NCI-H187 (cell line): ENCODE results near the gene ZSCAN1.

Experiments
- DNase-seq, 2 experiments: peaks; one replicate each; lab custom pipeline; 2025; lab: John Stamatoyannopoulos, UW

The ZSCAN1 gene

GRCh38 chr19:58040751-58041525, 7.1 kb downstream of the ZSCAN1 start:
- DNase-seq, result no peak

DNA sequence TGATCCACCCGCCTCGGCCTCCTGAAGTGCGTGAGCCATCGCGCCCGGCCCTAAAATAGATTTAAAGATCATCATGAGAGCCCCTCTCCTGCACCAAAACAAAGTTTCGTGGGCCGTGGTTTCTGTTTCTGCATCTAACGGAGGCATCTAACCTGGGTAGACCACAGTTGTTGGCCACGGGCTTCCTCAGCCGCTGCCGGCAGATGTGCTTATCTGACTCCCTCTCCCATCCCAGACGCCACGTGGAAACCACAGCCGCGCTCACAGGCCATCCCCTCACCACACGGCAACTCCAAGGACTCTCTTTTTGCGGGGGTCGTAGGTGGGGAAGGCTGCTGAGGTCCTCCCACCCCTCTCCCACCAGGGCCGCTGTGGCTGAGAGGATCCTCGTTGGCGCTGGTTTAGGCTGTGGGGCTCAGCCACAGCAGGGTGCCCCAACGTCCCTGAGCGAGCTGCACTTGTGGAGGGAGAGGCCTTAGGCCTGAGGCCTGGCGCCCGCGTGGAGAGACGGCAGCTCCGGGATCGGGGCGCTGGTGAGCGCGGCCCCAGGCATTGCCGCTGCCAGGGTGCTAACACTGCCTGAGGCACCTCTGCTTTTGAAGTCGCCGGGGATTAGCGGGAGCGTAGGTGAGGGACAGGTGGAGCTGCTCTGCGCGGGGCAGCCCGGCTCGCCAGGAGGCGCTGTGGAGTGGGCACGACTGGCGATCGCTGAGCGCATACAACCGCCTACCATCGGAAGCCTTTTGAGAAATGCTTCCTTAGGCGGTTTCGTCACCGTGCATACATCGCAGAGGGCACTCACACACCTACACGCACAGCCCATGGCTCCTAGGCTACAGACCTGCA, 8.9 kb downstream of the ZSCAN1 start:
- DNase-seq, result no peak

GRCh38 chr19:58044391-58044790, 10.6 kb downstream of the ZSCAN1 start:
- no peak for DNase-seq

DNA sequence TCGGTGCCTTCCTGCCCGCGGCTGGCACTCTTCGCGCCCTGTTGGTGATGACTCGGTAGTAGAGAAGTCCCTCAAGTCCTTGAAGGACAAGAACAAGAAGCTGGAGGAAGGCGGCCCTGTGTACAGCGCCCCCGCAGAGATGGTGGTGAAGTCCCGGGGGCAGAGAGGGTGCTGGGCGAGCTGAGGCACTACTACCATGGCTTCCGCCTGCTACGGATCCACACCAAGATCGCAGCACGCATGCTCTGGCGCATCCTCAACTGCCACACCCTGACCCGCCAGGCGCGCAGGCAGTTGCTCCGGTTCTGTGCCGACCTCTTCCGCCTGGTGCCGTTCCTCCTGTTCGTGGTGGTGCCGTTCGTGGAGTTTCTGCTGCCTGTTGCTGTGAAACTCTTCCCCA, 11.1 kb downstream of the ZSCAN1 start:
- DNase-seq, result no peak

- DNase-seq, result no peak
Observed at GRCh38 chr19:58045411-58046050, 11.7 kb downstream of the ZSCAN1 start.

- no peak for DNase-seq
Observed at GRCh38 chr19:58046856-58047255, 13.0 kb downstream of the ZSCAN1 start.

GRCh38 chr19:58047672-58048071, 13.8 kb downstream of the ZSCAN1 start:
- no peak for DNase-seq

DNA sequence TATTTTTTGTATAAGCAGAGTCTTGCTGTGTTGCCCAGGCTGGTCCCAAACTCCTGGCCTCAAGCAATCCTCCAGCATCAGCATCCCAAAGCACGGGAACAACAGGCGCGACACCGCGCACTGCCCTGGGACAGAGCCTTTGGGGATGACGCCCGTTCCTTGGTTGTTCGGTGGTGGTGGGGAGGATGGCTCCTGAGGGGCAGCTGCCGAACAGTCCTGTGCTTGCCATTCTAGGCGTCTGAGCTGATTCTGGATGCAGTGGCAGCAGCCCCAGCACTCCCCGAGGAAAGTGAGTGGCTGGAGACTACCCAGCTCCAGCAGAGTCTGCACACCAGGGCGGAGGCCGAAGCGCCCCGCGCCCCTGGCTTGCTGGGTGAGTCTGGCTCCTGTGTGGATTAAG, 18.4 kb downstream of the ZSCAN1 start:
- no peak for DNase-seq

GRCh38 chr19:58053480-58054156, 19.8 kb downstream of the ZSCAN1 start:
- no peak for DNase-seq

- no peak for DNase-seq
Observed at GRCh38 chr19:58054901-58055874, 21.4 kb downstream of the ZSCAN1 start.

GRCh38 chr19:58056261-58056660, 22.4 kb downstream of the ZSCAN1 start:
- no peak for DNase-seq

DNA sequence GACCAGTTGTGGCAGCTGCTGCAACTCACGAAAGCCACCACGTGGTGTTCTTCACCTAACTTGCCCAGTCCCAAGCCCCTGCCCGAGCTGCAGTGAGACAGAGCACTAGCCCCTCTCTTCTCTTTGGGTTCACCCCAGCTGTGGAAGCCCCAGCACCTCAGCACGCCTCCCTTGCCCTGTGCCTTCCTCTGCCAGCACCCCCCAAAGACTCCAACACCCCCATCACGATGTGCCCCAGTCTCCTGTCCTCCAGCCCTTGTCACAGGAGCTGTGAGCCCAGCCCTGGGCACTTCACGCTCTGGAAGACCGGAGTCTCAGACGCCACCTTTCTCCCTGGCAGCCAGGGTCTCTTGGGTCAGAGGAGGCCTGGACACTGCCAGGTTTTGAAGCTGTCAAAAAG, 23.0 kb downstream of the ZSCAN1 start:
- DNase-seq, result no peak

GRCh38 chr19:58058467-58058866, 24.6 kb downstream of the ZSCAN1 start:
- DNase-seq, result no peak

GRCh38 chr19:58059003-58059670, 25.3 kb downstream of the ZSCAN1 start, which contains the start of gene ZNF135:
Gene ZNF135 (plus strand): TSS chr19:58059282. CDS start chr19:58060003, 721 bp downstream.
- peak in 1 of 2 experiments; percentile 45 for DNase-seq

- no peak for DNase-seq
Observed at GRCh38 chr19:58059671-58060078, 25.9 kb downstream of the ZSCAN1 start.

DNA sequence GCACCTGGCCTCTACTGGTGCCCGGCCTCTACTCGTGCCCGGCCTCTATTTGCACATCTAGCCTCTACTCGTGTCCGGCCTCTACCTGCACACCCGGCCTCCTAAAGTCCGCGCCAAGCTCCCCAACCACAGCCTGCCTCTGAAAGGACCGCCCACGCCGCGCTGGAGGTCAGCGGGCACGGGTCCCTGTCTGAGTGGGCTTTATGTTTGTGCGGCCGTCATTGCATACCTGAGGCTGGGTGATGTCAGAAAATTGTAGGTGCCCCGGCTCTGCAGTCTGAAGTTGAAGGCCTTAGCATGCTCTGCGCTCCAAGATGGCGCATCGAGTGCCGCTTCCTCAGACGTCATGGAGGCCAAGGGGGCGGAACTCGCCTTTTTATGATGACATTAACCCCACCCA, 26.4 kb downstream of the ZSCAN1 start:
- no peak for DNase-seq

DNA sequence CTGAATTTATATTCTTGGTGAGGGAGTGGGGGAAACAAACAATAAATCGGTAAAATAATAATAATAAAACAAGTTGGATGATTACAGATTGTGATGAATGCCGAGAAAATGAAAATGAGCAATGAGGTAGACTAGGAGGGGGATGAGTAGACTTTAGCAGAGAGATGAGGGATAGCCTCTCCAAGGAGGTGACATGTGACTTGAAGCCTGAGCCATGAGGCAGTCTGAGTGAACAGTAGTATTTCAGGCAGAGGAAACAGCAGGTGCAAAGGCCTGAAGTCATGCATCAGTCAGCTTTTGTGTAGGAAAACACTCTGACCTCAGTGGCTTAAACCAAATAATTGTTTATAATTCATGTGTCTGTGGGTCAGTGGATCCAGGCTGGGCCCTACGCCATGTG, 29.9 kb downstream of the ZSCAN1 start:
- DNase-seq, result no peak

DNA sequence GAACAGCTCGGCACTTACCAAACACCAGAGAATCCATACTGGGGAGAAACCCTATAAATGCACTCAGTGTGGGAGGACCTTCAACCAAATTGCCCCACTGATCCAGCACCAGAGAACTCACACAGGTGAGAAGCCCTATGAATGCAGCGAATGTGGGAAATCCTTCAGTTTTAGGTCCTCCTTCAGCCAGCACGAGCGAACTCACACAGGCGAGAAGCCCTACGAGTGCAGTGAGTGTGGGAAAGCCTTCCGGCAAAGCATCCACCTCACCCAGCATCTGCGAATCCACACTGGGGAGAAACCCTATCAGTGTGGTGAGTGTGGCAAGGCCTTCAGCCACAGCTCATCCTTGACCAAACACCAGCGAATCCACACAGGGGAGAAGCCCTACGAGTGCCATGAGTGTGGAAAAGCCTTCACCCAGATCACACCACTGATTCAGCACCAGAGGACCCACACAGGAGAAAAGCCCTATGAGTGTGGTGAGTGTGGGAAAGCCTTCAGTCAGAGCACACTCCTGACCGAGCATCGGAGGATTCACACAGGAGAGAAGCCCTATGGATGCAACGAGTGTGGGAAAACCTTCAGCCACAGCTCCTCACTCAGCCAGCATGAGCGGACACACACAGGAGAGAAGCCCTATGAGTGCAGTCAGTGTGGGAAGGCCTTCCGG, 33.6 kb downstream of the ZSCAN1 start:
- DNase-seq, result no peak

DNA sequence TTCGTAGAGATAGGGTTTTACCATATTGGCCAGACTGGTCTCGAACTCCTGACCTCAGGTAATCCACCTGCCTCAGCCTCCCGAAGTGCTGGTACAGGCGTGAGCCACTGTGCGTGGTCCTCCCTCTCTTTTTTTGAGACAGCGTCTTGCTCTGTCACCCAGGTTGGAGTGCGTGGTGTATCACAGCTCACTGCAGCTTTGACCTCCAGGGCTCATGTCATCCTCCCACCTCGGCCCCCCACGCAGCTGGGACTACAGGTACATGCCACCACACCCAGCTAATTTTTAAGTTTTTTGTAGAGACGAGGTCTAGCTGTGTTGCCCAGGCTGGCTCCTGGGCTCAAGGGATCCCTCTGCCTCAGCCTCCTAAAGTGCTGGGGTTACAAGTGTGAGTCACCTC, 46.0 kb downstream of the ZSCAN1 start:
- no peak for DNase-seq

DNA sequence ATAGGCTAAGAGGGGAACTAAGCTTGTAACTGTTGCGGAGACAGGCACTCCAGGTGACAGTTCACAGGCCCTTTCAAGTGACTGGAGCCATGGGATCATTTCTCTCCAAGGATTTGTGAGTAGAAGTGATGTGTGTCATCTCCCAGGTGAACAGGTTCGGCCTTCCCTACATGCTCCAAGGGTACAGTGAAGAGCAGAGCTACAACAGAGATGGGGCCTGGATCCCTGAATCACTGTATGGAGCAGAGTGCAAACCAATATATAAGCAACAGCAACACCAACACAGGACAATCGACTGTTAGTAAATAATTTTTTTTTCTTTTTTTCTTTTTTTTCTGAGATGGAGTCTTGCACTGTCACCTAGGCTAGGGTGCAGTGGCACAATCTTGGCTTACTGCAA, 49.2 kb downstream of the ZSCAN1 start:
- no peak for DNase-seq
